Stimulated activated CD4-positive, alpha-beta T cell treated with anti-CD3 and anti-CD28 coated beads, Interleukin-4, amount 100 ng/mL, for 4 hours (primary cell): Measurements from ENCODE around the gene SETD4.

ENCODE experiments used
- DNase-seq, 2 experiments: peaks; one replicate each; pipeline ENCODE4 v3.0.0-alpha.2; 2020

The SETD4 gene

GRCh38 chr21:36044056-36044455 lies 16.3 kb downstream of the SETD4 start:
- no peak for DNase-seq

GRCh38 chr21:36041910-36042309 lies 18.4 kb downstream of the SETD4 start:
- no peak for DNase-seq

GRCh38 chr21:36040389-36040788 lies 19.9 kb downstream of the SETD4 start:
- no peak for DNase-seq

- no peak for DNase-seq
These were observed 20.5 kb downstream of the SETD4 start for GRCh38 chr21:36039861-36040260.

GRCh38 chr21:36038701-36039497 lies 21.4 kb downstream of the SETD4 start:
- no peak for DNase-seq

- no peak for DNase-seq
These were observed 24.9 kb downstream of the SETD4 start for GRCh38 chr21:36035381-36035791.

- DNase-seq: no peak
These were observed 26.0 kb downstream of the SETD4 start for GRCh38 chr21:36034211-36034913.

GRCh38 chr21:36032647-36033406 lies 27.5 kb downstream of the SETD4 start:
- no peak for DNase-seq

GRCh38 chr21:36030581-36031189 lies 29.6 kb downstream of the SETD4 start:
- no peak for DNase-seq

- no peak for DNase-seq
These were observed 31.0 kb downstream of the SETD4 start for GRCh38 chr21:36029309-36029708.

GRCh38 chr21:36028127-36029069 lies 31.9 kb downstream of the SETD4 start:
- DNase-seq: peak; percentile 53 to 56

GRCh38 chr21:36027347-36027746 lies 33.0 kb downstream of the SETD4 start:
- DNase-seq: no peak

- no peak for DNase-seq
These were observed 35.5 kb downstream of the SETD4 start for GRCh38 chr21:36024782-36025181.

- DNase-seq: no peak
These were observed 37.2 kb downstream of the SETD4 start for GRCh38 chr21:36023092-36023480.

GRCh38 chr21:36022427-36023091 lies 37.8 kb downstream of the SETD4 start:
- DNase-seq: no peak

- DNase-seq: no peak
These were observed 39.0 kb downstream of the SETD4 start for GRCh38 chr21:36021251-36021837.

GRCh38 chr21:36015045-36015444 lies 45.3 kb downstream of the SETD4 start:
- no peak for DNase-seq

- no peak for DNase-seq
These were observed 49.5 kb downstream of the SETD4 start for GRCh38 chr21:36010801-36011200.

- no peak for DNase-seq
These were observed 51.8 kb downstream of the SETD4 start for GRCh38 chr21:36008505-36008904.

GRCh38 chr21:36005879-36006400 lies 54.4 kb downstream of the SETD4 start:
- DNase-seq: no peak

GRCh38 chr21:36005018-36005417 lies 55.3 kb downstream of the SETD4 start:
- DNase-seq: no peak
